ENCODE results near the gene AXDND1.
"Not testable (repeated sequence)": the region's sequence is repeated elsewhere in the genome, so short reads cannot be mapped to it uniquely, and the experiment has no call there.

The AXDND1 gene

DNA sequence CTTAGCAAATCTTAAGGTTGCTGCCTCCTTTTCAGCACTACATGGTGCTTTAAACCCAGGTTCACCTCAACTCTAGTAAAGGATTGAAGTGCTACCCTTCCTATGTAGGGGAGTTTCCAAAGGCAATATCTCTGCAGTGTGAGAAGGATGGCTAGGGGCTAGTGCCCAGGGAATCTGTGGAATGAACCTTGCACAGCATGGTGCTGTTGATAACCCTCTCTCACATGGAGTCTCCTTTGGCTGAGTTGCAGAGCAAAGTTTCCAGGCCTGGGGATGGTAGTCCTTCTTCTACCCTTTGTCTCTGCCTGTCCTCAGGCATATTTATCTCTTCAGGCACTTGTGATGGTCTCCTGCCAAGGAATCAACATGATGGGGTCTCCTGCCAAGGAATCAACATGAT lies 59.4 kb downstream of the AXDND1 start:
- H3K9me3 ChIP-seq, result no peaks in the 10 kb centered on the region
- H3K27me3 ChIP-seq, result no peaks in the 10 kb centered on the region
- no peak overlapping the region for H3K27ac ChIP-seq
- no peaks in the 10 kb centered on the region for H3K4me1 ChIP-seq (ENCODE audit: control insufficient read depth in 1 of 2, insufficient read depth in 1 of 2, low read depth in 1 of 2, low read length in 1 of 2)
- no peaks in the 10 kb centered on the region for H3K36me3 ChIP-seq
- TF ChIP-seq, protein P1, sequence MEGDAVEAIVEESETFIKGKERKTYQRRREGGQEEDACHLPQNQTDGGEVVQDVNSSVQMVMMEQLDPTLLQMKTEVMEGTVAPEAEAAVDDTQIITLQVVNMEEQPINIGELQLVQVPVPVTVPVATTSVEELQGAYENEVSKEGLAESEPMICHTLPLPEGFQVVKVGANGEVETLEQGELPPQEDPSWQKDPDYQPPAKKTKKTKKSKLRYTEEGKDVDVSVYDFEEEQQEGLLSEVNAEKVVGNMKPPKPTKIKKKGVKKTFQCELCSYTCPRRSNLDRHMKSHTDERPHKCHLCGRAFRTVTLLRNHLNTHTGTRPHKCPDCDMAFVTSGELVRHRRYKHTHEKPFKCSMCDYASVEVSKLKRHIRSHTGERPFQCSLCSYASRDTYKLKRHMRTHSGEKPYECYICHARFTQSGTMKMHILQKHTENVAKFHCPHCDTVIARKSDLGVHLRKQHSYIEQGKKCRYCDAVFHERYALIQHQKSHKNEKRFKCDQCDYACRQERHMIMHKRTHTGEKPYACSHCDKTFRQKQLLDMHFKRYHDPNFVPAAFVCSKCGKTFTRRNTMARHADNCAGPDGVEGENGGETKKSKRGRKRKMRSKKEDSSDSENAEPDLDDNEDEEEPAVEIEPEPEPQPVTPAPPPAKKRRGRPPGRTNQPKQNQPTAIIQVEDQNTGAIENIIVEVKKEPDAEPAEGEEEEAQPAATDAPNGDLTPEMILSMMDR (IDR thresholded peaks at IDR 0.05), result no peak
- H3K4me3 ChIP-seq (ENCODE audit: low read depth in 1 of 2, low read length in 1 of 2), result no peak overlapping the region

DNA sequence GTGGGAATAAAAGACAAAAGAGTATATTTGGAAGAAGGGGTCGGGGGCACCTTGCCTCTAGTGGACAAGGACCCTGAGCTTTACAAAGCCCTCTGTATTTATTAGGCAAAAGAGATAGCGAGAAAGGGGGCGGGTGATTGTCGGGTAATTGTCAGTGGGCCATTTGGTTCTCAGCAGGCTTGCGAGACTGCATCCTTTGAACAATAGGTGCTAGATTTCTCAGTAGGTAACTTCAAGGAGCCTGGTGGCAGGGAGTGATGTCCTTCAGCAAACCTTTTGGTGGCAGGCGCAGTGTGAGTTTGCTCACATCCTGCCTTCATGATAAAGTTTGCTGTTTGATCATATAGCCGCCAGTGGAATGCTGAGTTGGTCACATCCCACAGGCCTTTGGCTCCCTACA lies 71.4 kb downstream of the AXDND1 start:
- H3K27me3 ChIP-seq, result no peaks in the 10 kb centered on the region

GRCh38 chr1:179439646-179440045 lies 73.9 kb downstream of the AXDND1 start:
- H3K9me3 ChIP-seq; H3K27ac ChIP-seq; H3K4me1 ChIP-seq (ENCODE audit: control insufficient read depth in 1 of 2, insufficient read depth in 1 of 2, low read depth in 1 of 2, low read length in 1 of 2); H3K4me3 ChIP-seq (ENCODE audit: low read depth in 1 of 2, low read length in 1 of 2); H3K27me3 ChIP-seq; H3K36me3 ChIP-seq: not testable (repeated sequence)

More for the DNA sequence above, 71.4 kb downstream of the AXDND1 start:
- Histone ChIP-seq H3K9me3 (no peaks in the 10 kb centered on the region), H3K4me3 (ENCODE audit: low read depth in 1 of 2, low read length in 1 of 2) (no peak overlapping the region), H3K36me3 (no peaks in the 10 kb centered on the region), H3K27ac (no peak overlapping the region), H3K4me1 (ENCODE audit: control insufficient read depth in 1 of 2, insufficient read depth in 1 of 2, low read depth in 1 of 2, low read length in 1 of 2) (no peaks in the 10 kb centered on the region)
- TF ChIP-seq, protein P1 (IDR thresholded peaks at IDR 0.05), result no peak

GRCh38 chr1:179440301-179440700 lies 74.5 kb downstream of the AXDND1 start:
- not testable (repeated sequence) for H3K36me3 ChIP-seq; H3K4me1 ChIP-seq (ENCODE audit: control insufficient read depth in 1 of 2, insufficient read depth in 1 of 2, low read depth in 1 of 2, low read length in 1 of 2); H3K9me3 ChIP-seq; H3K4me3 ChIP-seq (ENCODE audit: low read depth in 1 of 2, low read length in 1 of 2); H3K27ac ChIP-seq; H3K27me3 ChIP-seq

DNA sequence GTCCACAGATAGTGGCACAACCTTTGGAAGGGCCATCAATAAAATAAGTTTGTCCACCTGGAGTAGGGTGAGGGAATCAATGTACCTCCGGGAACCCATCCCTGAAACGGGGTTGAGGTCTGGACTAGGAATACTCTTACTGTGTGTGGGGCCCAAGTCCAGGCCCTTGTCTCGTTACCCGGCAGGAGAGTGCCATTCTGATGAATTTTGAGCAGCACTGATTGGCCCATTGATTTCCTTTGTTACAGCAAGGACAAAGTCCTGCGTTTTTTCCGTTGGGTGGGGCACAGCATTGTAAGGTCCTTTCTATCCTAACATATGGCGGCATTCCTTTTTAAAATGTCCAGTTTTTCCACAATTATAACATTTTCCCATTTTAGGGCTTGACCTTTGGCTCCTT lies 75.2 kb downstream of the AXDND1 start:
- Histone ChIP-seq H3K9me3 (no peaks in the 10 kb centered on the region), H3K36me3 (no peaks in the 10 kb centered on the region), H3K4me3 (ENCODE audit: low read depth in 1 of 2, low read length in 1 of 2) (no peak overlapping the region), H3K4me1 (ENCODE audit: control insufficient read depth in 1 of 2, insufficient read depth in 1 of 2, low read depth in 1 of 2, low read length in 1 of 2) (no peaks in the 10 kb centered on the region), H3K27me3 (peaks cover 6% of the 10 kb centered on the region), H3K27ac (no peak overlapping the region)
- TF ChIP-seq, protein P1 (IDR thresholded peaks at IDR 0.05), result no peak

DNA sequence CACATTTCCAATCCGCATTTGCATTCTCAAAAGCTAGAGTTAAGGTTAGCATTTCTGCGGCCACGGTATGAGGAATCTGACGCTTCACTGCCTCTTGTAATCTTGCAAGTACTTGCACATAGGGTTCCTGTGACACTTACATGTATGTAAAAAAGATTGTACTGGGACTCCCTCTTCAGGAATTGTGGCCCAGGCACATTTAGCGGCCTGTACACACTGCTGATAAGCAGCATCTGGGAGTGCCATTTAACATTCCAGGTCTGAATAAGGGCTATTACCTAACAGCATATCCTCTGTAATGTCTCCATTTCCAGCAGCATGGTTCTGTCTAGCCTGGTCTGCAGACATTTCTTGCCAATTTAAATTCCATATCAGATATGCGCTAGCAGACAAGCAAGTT lies 75.7 kb downstream of the AXDND1 start:
- H3K27ac ChIP-seq, result no peak overlapping the region
- H3K4me1 ChIP-seq (ENCODE audit: control insufficient read depth in 1 of 2, insufficient read depth in 1 of 2, low read depth in 1 of 2, low read length in 1 of 2), result no peaks in the 10 kb centered on the region
- no peak overlapping the region for H3K4me3 ChIP-seq (ENCODE audit: low read depth in 1 of 2, low read length in 1 of 2)
- H3K27me3 ChIP-seq, result peaks cover 6% of the 10 kb centered on the region
- no peaks in the 10 kb centered on the region for H3K36me3 ChIP-seq
- no peaks in the 10 kb centered on the region for H3K9me3 ChIP-seq
- TF ChIP-seq, protein P1 (IDR thresholded peaks at IDR 0.05), result no peak

DNA sequence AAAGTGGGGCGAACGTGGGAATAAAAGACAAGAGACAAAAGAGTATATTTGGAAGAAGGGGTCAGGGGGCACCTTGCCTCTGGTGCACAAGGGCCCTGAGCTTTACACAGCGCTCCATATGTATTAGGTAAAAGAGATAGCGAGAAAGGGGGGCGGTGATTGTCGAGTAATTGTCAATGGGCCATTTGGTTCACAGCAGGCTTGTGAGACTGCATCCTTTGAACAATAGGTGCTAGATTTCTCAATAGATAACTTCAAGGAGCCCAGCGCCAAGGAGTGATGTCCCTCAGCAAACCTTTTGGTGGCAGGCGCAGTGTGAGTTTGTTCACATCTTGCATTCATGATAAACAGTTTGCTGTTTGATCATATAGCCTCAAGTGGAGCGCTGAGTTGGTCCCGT lies 77.1 kb downstream of the AXDND1 start:
- not testable (repeated sequence) for H3K4me1 ChIP-seq (ENCODE audit: control insufficient read depth in 1 of 2, insufficient read depth in 1 of 2, low read depth in 1 of 2, low read length in 1 of 2); H3K4me3 ChIP-seq (ENCODE audit: low read depth in 1 of 2, low read length in 1 of 2); H3K9me3 ChIP-seq; H3K27me3 ChIP-seq; H3K27ac ChIP-seq; H3K36me3 ChIP-seq

Measured in neutrophil (primary cell).